Ishikawa (cell line): ENCODE measurements around the gene KLHL25.

ENCODE experiments used
- CEBPB ChIP-seq: IDR thresholded peaks from 2 replicates; pipeline ENCODE4 v1.6.1; 2012
- CREB1 ChIP-seq: IDR thresholded peaks from 2 replicates; pipeline ENCODE4 v1.6.1; 2012; ENCODE audit warnings: low read depth
- EGR1 ChIP-seq: IDR thresholded peaks from 2 replicates; pipeline ENCODE4 v1.6.1; 2012
- EP300 ChIP-seq: IDR thresholded peaks from 2 replicates; pipeline ENCODE4 v1.6.1; 2012; ENCODE audit warnings: borderline replicate concordance
- FOXM1 ChIP-seq: IDR thresholded peaks from 2 replicates; pipeline ENCODE4 v1.6.1; 2012; ENCODE audit warnings: low read depth, borderline replicate concordance
- NFIC ChIP-seq: IDR thresholded peaks from 2 replicates; pipeline ENCODE4 v1.6.1; 2012
- RAD21 ChIP-seq: IDR thresholded peaks from 2 replicates; pipeline ENCODE4 v1.6.1; 2012; ENCODE audit warnings: low read depth
- TAF1 ChIP-seq: IDR thresholded peaks from 2 replicates; pipeline ENCODE4 v1.6.1; 2012; ENCODE audit warnings: low read depth, mild to moderate bottlenecking
- TCF12 ChIP-seq: IDR thresholded peaks from 2 replicates; pipeline ENCODE4 v1.6.1; 2012; ENCODE audit warnings: low read depth
- TEAD4 ChIP-seq: IDR thresholded peaks from 2 replicates; pipeline ENCODE4 v1.6.1; 2012
- YY1 ChIP-seq: IDR thresholded peaks from 2 replicates; pipeline ENCODE4 v1.6.1; 2012; ENCODE audit warnings: low read depth
- ZBTB7A ChIP-seq: IDR thresholded peaks from 2 replicates; pipeline ENCODE4 v1.6.1; 2012; ENCODE audit warnings: low read depth
- TF ChIP-seq, protein P1 (sequence below): IDR thresholded peaks from 2 replicates; pipeline ENCODE4 v1.6.1; 2012; ENCODE audit warnings: low read depth, mild to moderate bottlenecking
- TF ChIP-seq, protein P2 (sequence below): IDR thresholded peaks from 2 replicates; pipeline ENCODE4 v1.6.1; 2012

DNA sequence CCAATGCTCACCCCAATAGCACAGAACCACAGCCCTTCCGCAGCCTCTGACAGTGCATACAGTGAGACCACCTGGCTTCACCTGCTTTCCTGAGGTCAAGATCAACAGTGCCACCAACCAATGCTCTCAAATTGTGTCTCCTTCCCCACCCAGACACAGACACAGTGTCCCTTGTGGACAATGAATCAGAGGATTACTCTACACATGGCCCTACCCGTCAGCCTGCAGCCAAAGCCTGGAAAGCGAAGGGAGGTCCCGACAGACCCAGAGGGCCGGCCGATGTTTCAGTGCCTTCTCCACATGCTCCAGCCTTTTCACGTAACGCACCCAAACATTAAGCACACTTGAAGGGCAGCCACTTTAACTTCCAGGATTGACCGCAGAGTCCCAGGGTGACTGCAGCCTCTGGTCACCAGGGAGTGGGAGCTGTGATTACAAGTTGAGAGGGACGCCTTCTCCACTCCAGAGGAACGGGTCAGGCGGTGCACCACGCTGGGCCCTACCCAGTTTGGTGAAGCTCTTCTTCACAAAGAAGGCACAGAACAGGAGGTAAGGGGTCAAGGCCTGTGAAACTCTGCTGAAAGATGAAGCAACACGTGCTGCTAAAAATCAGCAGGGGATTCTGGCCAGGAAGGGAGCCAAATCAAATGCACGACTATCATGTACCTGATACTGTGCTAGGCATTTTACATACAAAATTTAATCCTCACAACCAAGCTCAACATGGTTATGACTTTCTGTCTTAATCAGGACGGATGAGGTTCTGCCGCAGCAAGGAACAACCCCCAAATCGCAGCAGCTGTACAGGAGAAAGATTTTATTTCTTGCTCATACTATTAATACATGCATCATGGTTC, 17.2 kb downstream of the KLHL25 start:
- TF ChIP-seq EP300 (no peak), TAF1 (no peak), CREB1 (no peak), YY1 (no peak), RAD21 (no peak), EGR1 (no peak), TCF12 (no peak), FOXM1 (no peak), CEBPB (no peak), TEAD4 (no peak), ZBTB7A (no peak), NFIC (no peak)
- TF ChIP-seq, protein P1, sequence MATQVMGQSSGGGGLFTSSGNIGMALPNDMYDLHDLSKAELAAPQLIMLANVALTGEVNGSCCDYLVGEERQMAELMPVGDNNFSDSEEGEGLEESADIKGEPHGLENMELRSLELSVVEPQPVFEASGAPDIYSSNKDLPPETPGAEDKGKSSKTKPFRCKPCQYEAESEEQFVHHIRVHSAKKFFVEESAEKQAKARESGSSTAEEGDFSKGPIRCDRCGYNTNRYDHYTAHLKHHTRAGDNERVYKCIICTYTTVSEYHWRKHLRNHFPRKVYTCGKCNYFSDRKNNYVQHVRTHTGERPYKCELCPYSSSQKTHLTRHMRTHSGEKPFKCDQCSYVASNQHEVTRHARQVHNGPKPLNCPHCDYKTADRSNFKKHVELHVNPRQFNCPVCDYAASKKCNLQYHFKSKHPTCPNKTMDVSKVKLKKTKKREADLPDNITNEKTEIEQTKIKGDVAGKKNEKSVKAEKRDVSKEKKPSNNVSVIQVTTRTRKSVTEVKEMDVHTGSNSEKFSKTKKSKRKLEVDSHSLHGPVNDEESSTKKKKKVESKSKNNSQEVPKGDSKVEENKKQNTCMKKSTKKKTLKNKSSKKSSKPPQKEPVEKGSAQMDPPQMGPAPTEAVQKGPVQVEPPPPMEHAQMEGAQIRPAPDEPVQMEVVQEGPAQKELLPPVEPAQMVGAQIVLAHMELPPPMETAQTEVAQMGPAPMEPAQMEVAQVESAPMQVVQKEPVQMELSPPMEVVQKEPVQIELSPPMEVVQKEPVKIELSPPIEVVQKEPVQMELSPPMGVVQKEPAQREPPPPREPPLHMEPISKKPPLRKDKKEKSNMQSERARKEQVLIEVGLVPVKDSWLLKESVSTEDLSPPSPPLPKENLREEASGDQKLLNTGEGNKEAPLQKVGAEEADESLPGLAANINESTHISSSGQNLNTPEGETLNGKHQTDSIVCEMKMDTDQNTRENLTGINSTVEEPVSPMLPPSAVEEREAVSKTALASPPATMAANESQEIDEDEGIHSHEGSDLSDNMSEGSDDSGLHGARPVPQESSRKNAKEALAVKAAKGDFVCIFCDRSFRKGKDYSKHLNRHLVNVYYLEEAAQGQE, result no peak
- TF ChIP-seq, protein P2, sequence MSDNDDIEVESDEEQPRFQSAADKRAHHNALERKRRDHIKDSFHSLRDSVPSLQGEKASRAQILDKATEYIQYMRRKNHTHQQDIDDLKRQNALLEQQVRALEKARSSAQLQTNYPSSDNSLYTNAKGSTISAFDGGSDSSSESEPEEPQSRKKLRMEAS, result no peak
